Measurements from ENCODE around the gene ITIH1.

ITIH1 gene

DNA sequence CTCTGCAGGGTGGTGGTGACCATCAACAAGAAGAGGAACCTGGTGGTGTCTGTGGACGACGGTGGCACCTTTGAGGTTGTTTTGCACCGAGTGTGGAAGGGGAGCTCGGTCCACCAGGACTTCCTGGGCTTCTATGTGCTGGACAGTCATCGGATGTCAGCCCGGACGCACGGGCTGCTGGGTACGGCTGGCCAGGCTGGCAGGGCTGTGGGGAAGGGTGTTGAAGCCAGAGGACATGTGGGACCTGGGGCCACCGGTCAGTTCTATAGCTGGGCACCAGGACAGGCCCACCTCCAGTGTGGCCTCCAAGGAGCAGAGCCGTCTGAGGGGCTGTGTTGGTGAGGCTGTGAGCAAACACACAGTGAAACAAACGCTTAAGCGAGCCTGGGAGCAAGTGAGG lies 13.3 kb downstream of the ITIH1 start:
- DNase-seq, result no peak

DNA sequence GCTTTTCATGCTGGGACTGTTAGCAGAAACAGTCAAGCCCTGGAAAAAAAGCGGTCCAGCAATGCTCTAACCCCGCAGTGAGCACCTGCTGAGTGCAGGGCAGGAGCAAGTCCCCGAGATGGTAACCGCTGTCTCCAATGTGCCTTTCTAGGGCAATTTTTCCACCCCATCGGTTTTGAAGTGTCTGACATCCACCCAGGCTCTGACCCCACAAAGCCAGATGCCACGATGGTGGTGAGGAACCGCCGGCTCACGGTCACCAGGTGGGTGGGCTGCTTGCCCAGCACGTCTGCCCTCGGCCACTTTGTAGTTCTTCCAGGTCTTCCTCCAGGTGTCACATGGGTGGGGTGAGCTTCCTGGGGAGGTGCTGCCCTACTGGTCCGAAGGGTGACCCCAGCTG lies 14.0 kb downstream of the ITIH1 start:
- DNase-seq, result no peak

DNA sequence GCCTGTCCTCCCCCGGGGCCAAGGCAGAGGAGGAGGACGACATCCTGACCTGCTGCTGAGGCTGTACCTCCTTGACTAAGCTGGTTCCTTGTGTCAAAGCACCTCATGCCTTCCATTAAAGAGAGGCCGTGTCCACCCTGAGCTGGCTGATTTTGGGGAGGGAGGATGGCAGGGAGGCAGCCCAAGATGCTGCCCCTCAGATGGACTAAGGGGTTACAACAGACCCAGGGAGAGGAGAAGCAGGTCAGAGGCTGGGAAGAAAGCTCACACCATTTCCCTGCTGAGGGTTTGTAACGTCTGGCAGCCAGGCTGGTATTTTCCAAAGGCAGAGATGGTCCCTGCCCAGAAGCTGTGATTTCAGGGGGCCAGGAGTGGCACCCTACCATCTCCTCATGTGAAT lies 14.5 kb downstream of the ITIH1 start:
- DNase-seq, result no peak

DNA sequence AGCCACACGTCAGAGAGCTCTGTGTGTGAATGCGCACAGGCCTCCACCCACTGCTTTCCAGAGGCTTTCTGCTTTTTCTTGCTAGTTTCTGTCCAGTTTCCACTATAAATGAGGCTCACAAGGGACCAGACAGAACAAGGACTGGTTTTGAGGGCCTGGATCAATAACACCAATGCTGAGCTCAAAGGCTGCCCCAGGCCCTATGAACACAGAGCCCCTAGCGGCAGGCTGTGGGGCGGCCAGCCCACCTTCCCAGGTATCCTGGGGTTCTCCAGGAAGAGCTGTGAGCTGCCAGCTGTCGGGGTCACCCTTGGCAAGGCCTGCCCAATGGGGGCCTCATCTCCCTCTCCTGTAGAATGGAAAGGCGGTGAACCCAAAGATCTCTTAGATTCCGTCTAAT lies 15.0 kb downstream of the ITIH1 start:
- DNase-seq, result no peak

DNA sequence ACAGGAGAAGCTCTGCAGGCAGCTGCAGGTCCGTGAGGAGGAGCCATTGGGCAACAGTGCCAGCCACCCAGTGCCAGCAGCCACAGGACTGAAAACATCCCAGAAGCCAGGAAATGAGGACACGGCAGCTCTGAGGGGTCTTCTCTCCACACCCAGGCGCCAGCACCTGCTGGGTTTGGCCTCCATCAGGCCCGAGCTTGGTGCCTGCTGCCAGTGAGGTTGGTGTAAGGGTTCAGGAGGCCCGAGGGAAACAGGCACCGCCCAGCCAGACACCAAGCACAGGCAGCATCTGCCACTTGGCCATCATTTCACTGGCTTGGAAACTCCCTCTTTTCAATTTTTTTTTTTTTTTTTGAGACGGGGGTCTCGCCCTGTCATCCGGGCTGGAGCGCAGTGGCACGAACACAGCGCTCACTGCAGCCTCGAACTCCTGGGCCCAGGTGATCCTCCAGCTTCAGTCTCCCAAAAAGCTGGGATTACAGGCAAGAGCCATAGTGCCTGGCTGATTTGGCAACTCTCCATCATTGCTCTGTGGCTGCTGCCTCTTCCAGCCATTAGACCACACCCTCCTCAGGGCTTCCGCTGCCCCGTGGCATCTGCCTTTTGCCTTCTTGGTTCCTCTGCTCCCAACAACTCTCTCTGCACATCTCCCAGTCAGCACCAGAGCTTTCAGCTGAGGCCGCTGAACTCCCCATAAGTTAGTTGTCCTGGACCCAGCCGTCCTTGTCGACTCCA lies 15.7 kb downstream of the ITIH1 start:
- no peak for DNase-seq

DNA sequence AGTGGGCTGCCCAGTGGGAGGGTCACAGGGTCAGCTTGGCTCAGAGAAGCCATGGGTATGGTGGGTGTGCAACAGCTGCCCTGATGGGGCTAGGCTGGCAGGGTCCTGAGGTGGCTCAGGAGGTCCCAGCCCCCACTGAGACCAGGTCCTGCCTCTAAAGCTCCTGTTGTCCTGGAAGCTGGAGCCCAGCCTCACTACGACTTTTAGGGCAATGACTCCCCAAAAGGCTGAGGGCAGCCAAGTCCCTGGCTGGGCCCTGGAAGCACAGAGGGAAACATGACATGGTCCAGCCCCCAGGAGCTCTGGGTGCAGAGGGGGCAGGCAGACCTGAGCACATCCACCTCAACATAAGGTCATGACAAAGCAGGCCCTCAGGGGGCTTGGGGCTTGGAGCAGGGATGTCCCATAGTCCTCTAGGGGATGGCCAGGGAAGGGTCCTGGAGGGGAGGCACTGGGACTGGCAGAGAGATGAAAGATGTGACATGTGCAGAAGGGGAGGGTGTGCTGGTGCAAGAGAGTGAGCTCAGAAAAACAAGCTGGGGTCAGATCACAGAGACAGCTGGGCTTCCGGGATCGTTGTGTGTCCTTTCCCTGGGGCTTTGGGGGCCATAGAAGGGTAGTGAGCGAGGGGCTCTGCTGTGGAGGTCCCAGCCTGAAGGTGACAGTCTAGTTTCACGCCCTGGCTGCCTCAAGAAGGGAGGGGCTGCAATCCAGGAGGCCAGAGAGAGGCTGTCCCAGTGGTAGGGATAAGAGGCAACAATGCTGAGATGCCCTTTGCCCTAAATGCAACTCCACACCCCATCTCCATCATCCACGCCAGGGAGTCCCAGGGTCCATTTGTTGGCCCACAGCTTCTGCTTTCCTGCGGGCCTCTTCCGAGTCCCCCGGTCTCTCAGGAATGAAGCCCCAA lies 16.6 kb downstream of the ITIH1 start:
- DNase-seq, result no peak

DNA sequence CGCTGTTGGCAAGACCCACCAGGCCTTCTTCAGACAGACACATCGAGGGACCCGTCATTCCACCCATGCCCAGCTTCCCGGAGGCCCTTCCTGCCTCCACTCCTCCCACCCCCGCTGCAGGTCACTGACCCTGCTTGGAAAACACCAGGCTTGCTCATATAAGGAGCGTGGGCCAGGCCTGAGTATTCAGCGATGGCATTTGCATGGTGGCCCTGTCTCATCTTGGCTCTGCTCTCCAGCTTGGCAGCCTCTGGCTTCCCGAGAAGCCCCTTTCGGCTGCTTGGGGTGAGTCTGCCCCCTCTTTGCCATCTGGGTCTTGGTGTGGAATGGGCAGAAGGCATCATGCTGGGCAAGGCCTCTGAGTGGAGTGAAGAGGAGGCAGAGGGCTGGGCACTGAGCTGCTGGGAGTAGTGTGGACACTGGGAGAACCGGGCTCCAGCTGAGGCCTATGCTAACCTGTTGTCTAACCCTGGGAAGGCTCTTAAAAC lies 17.3 kb downstream of the ITIH1 start, which contains the start of gene ITIH3:
TSS of gene ITIH3 (plus strand) at position 185 of the 488 bp plus-strand sequence. CDS start at position 193, 8 bp downstream.
- no peak for DNase-seq

DNA sequence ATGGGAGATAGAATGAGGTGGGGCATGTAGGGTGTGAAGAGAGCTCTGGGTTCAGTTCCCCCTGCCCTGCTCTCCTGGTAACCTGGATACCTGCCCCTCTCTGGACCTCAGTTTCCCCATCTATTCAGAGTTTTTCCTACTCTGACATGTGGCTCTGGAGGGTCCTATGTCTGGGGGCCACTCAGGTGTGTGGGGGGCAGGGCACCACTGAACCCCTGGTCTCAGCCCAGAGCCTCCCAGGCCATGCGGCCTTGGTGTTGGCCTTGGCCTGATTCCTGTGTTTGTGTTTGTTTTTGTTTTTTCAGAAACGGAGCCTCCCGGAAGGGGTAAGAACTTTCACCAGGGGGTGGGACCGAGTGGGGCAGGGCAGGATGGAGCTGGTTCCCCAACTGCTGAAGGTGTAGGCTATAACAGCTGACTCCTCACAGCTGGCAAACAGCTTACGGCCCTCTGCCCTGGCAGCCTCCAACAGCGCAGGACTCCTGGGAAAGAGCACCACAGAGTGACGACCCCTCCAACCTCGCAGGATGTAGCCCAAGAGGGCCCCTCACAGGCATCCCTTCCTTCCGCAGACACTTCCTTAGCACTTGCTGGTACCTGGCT lies 18.0 kb downstream of the ITIH1 start:
- DNase-seq, result no peak

DNA sequence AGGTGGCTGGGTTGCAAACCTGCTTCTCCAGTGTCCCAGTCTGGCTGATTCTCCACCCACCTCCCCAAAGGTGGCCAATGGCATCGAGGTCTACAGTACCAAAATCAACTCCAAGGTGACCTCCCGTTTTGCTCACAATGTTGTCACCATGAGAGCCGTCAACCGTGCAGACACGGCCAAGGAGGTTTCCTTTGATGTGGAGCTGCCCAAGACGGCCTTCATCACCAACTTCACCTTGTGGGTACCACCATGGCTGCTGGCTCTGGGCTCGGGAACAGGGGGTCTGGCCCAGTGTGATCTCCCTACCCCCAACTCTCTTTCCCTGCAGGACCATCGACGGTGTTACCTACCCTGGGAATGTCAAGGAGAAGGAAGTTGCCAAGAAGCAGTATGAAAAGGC lies 19.0 kb downstream of the ITIH1 start:
- DNase-seq, result no peak

DNA sequence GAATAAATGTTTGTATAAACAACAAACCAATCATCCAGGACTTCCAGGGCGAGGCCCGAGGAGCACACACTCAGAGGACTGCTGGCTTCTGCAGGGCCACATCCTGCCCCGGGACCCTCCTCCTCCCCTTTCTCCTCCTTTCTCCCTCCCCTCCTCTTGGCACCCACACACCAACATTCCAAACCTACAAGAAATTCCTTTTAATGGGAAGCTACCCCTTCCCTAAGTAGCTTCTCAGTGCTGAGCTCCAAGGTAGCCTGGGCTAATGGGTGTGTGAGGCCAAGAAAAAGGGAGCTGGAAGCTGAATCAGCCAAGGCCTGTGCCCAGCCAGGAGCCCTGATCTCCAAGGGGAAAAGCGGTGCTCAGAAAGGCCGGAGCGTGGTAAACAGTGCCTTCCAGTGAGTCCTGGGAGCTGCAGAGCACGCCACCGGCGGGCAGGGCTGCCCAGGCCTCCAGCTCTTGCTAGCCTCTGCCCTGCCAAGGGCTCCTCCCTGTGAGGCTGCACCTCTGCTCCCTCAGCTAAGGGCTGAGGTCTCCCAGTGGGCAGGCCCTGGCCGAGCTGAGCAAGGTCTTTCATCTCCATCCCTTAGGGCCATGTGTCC lies 21.1 kb downstream of the ITIH1 start:
- DNase-seq, result no peak

DNA sequence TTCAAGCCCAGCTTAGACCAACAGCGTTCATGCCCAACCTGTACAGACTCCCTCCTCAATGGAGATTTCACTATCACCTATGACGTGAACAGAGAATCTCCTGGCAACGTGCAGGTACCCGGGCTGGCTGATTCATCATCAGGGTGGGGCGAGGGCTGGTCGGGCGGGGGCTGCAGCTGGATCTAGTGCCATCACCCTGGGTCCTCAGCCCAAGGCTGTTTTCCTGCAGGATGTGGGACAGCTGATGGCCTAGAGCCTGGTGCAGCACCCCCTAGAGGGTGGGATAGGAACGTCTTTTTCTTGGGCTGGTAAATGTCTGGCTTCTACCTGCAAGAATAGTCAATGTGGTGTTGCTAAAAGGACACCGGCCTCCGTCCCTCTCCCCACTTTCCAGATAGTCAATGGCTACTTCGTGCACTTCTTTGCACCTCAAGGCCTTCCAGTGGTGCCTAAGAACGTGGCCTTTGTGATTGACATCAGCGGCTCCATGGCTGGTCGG lies 21.6 kb downstream of the ITIH1 start:
- DNase-seq, result no peak

DNA sequence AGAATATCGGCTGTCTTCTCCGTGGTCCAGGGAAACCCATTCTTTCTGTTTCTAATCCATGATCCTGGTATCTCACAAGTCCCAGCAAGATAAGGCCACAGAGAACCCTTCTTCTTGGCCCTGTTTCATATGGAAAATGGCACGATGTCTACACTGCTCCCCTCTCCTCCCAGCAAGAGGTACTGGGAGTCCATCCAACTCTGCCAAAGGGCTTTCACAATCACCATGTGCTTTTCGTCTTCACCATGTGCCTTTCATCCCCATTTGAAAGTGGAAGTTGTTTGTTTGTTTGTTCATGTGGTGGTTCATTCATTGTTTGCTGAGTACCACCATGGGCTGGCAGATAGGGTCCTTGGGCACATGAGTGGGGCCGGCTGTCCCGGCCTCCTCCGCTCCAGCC lies 22.7 kb downstream of the ITIH1 start:
- no peak for DNase-seq

DNA sequence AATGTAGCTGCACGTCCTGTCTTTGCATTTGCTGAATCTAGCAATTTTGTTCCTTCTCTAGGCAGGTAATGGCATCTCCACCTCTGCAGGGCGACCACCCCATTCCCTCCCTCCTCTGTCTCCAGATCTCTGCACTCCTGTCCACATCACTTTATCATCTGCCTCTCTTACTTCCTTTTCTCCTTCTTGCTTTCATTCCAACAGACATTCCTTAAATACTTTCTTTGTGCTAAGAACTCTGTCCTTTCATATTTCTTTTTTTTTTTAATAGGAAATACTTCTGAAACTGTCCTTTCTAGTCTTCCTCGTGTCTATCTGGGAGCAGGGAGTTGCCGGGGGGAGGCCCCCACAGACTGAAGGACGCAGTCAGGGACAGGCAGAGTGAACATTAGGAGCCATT lies 24.4 kb downstream of the ITIH1 start:
- no peak for DNase-seq

DNA sequence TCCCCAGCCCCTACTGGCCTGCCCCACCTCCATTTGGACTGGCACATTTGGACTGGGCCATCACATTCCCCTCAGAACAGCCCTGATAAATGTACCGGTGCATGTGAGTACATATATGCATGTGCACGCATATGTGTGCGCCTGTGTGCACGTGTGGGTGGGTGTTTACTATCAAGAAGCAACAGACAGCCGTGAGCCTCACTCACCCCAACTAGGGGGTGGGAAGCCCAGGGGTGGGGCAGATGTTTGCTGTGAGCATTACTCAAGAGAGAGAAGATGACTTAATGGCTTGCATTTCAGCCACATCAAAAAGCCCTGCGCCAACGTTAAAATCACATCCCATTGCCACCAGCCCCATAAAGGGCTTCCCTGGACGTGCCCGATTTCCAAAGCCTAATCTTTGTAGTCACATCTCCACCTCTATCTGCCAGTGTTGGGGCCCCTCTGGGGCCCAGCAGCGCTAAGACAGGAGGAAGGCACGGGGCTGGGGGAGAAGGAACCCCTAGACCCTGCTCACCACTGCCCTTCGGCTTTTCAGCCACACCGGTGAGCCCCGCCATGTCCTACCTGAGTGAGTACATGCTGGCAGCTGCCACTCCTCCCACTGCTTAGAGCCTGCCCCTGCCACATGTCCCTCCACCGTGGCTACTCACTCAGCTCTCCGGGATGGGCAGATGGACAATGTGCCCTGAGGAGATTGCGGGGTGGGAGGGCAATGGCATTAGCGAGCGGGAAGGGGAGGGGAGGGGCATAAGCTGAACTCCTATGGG lies 28.1 kb downstream of the ITIH1 start:
- DNase-seq, result no peak

DNA sequence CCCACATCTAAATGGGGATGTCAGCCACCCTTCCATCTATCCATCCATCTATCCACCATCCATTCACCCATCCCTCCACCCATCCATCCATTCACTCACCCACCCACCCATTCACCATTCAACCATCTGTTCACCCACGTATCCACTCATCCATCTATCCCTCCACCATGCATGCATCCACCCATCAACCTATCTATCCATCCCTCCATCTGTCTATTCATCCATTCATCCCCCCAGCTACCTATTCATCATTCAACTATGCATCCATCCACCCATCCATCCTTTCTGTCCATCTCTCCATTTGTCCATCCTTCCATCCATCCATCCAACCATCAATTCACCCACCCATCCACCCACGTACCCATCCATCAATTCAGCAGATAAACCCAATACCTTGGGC lies 31.8 kb downstream of the ITIH1 start:
- DNase-seq, result no peak

DNA sequence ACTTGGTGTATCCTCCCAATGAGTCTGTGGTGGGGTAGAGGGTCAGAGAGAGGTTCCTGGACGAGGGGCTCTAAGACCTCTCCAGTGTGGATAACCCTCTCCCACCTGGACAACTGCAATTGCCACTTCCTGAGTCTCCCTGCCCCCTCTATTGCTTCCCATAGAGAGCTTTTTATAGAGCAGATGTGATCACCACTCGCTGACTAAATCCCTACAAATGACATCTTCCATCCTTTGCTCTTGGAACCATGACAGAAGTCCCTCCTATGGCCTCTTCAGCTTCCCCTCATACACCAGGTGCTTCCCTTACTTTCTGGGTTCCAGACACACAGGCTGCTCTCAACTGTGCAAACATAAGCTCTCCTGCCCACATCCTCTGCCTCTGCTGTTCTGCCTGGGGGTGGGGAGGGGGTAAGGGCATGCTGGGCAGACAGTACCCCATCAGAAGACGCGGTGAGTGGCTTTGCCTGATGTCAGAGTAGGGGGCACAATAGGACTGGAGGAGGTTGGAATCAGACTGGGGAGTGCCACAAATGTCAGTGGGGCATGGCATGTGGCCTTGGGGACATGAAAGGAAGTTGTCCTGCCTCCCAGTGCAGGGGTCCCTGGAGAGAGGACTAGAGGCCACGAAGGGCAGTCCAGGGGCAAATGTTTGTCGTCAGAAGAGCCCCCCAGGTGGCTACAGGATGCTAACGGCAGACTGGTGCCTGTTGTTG lies 32.4 kb downstream of the ITIH1 start:
- no peak for DNase-seq

DNA sequence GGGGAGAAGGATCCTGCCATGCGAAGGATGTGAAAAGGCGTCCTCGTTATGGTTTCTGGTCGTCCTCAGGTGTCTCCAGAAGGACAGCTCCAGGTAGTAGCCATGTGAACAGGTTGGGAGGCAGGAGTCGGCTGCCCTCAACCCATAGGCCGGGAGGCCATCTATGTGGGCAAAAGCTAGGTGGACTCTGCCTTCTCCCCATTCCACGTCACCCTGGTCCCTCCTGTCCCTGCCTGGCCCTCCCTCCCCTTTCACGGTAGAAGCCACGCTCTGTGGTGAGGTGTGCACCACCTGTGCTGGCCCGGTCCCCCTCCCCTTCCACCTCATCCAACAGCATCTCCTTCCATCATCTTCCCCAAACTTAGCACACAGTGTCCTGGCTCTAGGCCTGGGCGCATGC lies 33.5 kb downstream of the ITIH1 start:
- no peak for DNase-seq

DNA sequence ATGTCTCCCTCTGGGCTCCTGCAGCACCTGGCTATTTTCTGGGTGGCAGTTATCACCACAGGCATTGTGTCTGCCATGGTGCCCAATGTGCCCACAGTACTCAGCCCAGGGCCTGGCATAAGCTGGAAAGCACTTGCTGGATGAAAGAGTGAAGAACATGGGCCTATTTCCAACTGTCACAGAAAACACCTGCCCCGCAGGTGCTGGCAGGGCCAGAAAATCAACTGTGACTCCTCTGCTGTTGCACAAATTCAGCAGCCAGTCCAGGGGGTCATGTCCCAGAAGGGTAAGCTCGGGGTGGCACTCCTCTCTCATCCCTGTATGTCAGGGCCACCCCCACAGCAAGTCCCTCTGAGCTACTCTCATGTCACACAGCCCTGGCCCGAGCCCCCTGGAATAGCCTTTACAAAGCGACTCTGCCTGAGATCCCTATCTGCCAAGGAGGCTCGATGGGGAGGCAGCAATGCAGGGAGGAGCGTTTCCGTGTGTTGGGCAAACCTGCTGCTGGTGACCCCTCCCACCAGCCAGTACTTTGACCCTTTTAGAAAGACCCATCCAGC lies 34.1 kb downstream of the ITIH1 start:
- DNase-seq, result no peak

DNA sequence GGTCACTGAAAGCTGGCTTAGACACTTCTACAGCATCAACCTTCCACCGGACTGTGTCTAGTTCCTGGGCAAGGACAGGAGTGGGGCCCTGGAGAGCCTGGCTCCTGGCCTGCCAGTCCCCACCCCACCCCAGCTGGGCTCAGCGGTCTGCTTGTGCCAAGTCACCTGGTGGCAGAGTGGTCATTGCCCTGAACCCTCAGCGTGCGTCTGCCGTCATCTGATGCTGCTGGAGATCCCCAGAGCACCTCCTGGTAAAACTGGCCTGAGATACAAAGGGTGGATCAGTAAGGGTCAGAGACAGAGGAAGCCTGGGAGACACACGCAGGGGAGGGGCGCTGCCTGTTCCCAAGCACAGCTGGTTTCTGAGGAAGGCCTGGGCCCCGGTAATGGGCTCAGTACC lies 36.4 kb downstream of the ITIH1 start:
- no peak for DNase-seq

DNA sequence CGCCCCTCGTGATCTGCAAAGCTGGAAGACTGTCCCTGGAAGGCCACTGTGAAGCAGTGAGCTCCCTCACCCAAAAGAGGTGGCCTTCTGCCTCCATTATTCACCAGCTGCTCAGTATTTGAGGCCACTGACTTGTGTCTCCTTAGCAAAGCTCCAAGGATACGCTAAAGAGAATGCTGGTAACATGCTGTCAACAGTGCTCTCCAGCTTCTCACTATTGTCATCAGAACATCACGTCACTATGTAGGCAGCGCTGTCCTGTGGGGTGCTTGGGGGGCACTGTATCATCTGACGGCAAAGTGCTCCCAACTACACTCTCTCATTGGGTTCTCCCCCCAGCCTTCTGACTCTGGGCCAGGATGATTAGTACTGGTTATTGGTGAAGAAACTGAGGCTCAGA lies 38.8 kb downstream of the ITIH1 start:
- DNase-seq, result no peak

DNA sequence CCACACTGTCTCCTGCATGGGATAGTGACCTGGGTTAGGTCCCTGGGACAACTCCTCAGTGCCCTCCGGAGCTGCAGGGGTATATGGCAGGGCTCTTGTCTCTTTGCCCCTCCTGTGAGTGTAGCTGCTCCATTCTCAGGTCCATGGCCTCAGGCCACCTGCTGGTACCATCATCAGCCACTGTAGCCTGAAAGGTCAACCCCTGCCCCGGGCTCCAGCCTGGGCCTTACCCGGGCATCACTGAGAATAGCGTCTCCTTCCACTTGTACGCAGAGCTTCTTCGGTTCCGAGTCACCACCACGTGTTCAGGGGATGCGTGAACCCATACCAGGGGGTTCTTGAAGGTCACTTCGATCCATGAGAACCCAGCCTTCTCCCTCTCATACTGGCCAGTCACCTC lies 39.3 kb downstream of the ITIH1 start:
- no peak for DNase-seq

Measured in midbrain (tissue), 1 donor.